Coronary artery (tissue), 2 donors: ENCODE data around the gene RBM28.

ENCODE experiments used
- DNase-seq: peaks from one replicate; pipeline ENCODE4 v3.0.0-alpha.2; 2017; ENCODE audit warnings: low spot score
- H3K27ac ChIP-seq, 2 donors: fragments of 200-600 bp; sonication (generic); one replicate each; pipeline ENCODE4 v1.5.1; 2016 to 2019
- H3K4me3 ChIP-seq: fragments of 200-600 bp; sonication (generic); 2 replicates; pipeline ENCODE4 v1.5.1; 2016; ENCODE audit warnings: mild to moderate bottlenecking, moderate library complexity
- TF ChIP-seq, protein P1 (sequence below): fragments of 200-600 bp; sonication (generic); IDR thresholded peaks from one replicate; pipeline ENCODE4 v1.5.1; 2019; ENCODE audit warnings: antibody characterized with exemption

The RBM28 gene

DNA sequence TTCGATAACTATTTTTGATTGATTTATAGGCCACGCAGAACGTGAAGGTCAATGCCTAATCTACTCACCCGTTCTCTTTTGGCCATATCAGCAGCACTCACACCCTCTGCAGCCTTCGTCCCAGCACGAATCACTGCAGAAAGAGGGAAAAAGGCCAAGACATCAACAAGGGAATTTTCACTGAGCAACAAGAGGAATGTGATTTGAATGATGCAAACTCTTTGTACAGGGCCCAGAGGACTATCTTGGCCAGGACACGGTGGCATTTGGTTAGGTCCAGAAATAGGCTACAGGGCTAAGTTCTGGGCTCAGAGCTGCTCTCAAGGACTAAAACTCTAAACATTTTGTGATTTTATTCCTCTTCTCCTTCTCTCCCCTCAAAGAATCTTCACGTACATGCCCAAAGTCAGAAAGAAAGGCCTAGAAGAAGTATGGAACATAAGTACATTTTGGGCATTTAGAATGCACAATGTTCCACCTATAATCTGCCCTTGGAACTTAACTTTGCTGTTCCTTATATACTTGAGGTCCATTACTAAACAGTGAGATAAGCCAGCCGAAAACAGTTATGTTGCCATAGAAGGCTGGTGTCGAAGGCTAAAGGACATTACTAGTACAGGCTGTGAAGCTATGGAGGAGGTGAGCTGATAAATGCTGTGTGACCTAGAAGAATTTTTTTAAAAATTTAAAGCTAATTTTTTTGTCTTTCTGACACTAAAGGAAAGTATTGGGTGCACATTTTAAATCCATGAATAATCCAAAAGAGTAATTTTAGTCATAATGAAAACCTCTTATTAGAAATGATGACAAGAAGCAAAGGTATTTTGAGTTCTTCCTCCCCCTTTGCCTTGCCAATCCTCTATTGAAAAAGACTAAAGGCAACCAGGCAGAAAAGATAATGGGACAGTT lies 20.0 kb downstream of the RBM28 start:
- Histone ChIP-seq H3K27ac (peak overlapping the region in 1 of 2 donors; percentile 49), H3K4me3 (no peak overlapping the region)
- no peak for DNase-seq
- TF ChIP-seq, protein P1, sequence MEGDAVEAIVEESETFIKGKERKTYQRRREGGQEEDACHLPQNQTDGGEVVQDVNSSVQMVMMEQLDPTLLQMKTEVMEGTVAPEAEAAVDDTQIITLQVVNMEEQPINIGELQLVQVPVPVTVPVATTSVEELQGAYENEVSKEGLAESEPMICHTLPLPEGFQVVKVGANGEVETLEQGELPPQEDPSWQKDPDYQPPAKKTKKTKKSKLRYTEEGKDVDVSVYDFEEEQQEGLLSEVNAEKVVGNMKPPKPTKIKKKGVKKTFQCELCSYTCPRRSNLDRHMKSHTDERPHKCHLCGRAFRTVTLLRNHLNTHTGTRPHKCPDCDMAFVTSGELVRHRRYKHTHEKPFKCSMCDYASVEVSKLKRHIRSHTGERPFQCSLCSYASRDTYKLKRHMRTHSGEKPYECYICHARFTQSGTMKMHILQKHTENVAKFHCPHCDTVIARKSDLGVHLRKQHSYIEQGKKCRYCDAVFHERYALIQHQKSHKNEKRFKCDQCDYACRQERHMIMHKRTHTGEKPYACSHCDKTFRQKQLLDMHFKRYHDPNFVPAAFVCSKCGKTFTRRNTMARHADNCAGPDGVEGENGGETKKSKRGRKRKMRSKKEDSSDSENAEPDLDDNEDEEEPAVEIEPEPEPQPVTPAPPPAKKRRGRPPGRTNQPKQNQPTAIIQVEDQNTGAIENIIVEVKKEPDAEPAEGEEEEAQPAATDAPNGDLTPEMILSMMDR = no peak

DNA sequence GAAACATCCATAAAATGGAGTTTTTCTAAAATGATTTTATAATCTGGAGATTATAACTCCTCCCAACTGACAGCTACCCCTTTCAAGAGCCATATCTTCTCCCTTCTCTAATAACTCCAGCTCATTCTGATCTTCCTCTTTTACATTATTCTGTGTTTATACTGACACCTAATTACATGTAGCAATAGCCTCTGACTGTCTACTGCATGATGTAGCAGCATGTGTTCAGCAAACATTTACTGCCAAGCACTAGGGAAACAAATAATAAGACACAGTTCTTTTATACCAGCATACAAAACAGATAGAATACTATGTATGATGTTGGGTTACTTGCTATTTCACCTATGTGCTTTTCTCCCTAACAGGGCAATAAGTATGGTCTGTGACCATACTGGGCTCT lies 20.7 kb downstream of the RBM28 start:
- Histone ChIP-seq H3K4me3 (no peak overlapping the region), H3K27ac (no peak overlapping the region)
- DNase-seq = no peak
- TF ChIP-seq, protein P1 = no peak

DNA sequence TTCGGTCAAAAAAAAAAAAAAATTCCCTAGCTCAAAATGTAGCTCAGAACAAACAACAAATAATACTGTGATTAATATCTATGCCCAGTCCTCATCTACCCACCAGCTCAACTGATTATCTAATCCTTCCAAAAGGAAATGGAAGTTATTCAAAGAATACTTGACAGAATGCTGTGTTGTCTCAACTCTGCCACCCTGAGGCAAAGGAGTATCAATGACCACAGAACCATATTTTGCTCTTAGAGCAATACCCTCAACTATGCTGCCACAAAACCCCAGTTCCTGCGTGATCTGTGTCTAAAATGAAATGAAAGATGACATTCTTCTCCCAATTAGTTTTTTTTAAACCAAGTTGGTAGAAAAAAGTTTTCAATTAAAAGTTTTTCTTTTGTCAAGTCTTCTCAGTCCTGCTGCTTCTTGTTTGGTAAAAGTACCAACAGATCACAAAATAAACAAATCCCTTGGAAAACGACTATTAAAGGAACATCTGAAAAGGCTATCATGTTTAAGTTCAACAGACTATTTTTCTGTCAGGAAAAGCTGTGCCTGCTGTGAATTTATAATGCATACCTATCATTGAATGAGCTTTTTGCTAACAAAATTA lies 21.6 kb downstream of the RBM28 start:
- TF ChIP-seq, protein P1 = no peak
- no peak overlapping the region for H3K4me3 ChIP-seq
- no peak for DNase-seq
- no peak overlapping the region for H3K27ac ChIP-seq

DNA sequence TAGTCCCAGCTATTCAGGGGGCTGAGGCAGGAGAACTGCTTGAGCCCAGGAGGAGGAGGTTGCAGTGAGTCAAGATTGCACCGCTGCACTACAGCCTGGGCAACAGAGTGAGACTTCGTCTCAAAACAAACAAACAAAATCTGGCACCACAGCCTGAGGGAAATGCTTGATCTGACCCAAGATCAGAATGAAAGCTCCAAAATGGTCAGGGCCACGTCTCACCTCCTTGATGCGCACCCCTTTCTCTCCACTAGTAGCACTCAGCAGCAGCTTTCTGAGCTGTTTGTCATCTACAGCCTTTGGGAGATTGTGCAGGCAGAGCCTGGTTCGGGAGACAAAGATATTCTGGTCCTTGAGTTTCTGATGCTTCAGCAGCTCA lies 22.7 kb downstream of the RBM28 start:
- Histone ChIP-seq H3K4me3 (no peak overlapping the region), H3K27ac (no peak overlapping the region)
- TF ChIP-seq, protein P1 = no peak
- DNase-seq = no peak

DNA sequence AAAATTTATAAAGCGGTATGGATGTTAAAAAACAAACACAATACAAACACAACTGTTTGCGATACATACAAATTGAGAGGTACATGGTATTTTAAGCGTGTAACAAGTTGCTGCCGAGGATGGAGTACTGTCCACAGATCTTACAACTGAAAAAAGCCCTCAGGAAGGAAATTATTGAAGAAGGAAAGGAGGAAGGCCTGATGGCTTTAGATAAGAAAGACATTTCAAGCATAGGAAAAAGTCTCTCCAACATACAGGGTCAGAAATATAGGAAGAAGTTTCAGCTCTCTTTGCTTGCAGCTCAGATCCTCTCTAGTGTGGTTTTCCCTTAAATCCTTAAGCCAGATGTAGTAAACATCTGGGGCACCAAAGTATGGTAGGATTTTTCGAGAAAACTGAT lies 25.0 kb downstream of the RBM28 start:
- Histone ChIP-seq H3K27ac (no peak overlapping the region), H3K4me3 (no peak overlapping the region)
- TF ChIP-seq, protein P1 = no peak
- no peak for DNase-seq

DNA sequence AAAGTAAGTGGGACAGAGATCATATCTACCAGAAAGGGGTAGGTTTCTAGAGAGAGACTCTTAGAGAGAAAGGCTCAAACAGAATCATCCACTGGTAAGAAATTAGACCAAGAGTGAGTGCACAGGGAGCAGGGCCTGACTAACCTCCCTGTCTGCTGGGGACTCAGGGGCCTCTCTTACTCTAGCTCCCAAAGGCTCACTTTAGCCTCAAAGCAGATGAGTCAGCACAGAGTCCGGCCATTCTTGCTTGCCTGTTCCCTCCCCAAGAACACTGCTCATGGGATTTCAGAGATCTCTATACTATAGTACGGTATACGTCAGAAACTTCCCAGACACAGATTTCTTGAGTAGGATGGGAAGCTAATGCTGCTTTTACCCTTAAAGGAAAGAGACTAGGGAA lies 32.7 kb downstream of the RBM28 start:
- DNase-seq = no peak
- H3K27ac ChIP-seq = no peak overlapping the region
- TF ChIP-seq, protein P1 = no peak

DNA sequence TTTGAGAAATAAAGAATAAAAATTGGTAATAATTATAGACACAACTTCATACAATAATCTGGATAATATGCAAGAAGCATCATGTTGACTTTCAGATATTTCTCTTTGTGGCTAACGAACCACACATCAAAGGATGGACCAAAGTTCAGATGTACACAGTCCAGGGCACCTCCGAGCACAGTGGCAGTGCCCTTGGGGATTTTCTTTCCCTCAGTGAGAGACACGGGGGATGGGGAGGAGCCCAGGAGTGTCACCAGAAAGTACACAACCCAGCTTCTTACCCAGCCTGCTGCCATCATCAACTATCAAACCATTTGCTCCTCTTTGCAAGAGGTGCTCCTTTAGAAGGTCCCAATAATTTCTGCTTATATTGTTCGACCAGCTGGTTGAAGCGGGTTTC lies 33.2 kb downstream of the RBM28 start:
- H3K27ac ChIP-seq = no peak overlapping the region
- no peak for DNase-seq
- no peak overlapping the region for H3K4me3 ChIP-seq
- TF ChIP-seq, protein P1 = no peak

More for the DNA sequence above, 32.7 kb downstream of the RBM28 start:
- H3K4me3 ChIP-seq = no peak overlapping the region
